ENCODE measurements around the gene SLC41A1. TPM values are rescaled to one million over a fixed set of nuclear protein-coding genes. Genes with fewer than 3 reads are reported as not detected.
"Not testable (repeated sequence)": the region's sequence is repeated elsewhere in the genome, so short reads cannot be mapped to it uniquely, and the experiment has no call there.

SLC41A1 gene
- total RNA-seq, 1 experiment from 2014 or later: 36.2 TPM

DNA sequence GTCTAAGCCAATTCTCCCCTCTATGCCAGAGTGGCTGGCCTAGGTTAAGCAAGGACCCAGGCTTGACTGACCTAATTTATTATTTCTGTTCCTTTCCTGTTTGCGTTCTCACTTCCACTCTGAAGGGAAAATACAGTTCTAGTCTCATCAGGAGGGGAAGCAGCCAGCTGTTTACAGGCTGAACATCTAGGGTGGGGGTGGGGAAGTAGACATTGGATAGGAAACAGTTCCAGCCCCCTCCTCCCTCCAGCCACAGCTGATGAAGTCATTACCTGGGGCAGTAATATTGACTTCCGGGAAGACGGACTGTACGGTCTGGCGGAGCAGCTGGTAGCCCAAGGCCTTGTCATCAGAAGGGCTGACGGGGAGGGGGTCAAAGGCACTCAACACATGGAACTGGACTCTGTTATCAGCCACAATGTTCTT, 19.3 kb upstream of the SLC41A1 start:
- Histone ChIP-seq H3K36me3 (no peaks in the 10 kb centered on the region), H3K27ac (no peak overlapping the region), H3K4me3 (no peak overlapping the region), H3K27me3 (no peaks in the 10 kb centered on the region), H3K9me3 (replicated peaks) (no peaks in the 10 kb centered on the region), H3K4me1 (peaks cover 10% of the 10 kb centered on the region)
- peak; percentile 73 to 75 for DNase-seq

DNA sequence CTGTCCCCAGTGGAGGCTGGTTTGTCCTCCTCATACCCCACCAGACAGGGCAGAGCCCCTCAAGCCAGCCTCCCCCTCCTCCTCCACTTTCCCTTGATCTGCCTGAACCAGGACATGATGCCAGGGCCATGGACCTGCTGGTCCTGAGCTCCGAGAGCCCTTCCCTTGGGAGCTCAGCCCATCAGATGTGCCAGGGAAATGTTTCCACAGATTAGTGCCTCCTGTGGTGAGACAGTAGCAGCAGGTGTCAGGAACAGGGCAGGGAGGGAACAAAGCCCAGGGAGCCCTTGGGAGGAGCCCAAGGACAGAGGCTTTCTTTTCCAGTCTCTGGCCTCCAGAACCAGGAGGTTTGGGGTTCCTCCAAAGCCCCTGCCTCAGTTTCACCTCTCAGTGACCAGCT, 14.6 kb upstream of the SLC41A1 start:
- H3K9me3 ChIP-seq (replicated peaks): peaks cover 11% of the 10 kb centered on the region
- no peak overlapping the region for H3K27ac ChIP-seq
- no peak overlapping the region for H3K4me3 ChIP-seq
- no peaks in the 10 kb centered on the region for H3K36me3 ChIP-seq
- H3K4me1 ChIP-seq: peaks cover 3% of the 10 kb centered on the region
- DNase-seq: peak in 1 of 2 experiments; percentile 39
- H3K27me3 ChIP-seq: no peaks in the 10 kb centered on the region

DNA sequence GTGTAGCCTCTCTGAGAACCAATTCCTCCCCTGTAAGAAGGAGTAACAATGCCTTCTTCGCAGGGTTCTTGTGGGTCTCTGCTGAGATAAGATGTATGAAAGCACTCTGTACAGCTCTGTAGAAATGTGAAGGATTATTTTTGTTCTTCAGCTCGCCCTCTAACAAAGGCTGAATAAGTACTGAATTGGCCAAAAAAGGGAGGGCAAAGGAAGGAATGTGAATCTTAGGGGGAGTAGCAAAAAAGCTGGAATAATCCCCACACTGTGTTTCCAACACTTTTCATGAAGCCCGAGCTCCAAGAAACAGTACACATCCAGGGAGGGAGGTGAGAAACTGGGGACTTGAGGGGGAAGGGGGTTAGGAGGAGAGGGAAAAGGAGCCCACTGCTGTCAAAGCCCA, 14.0 kb upstream of the SLC41A1 start:
- no peak overlapping the region for H3K27ac ChIP-seq
- H3K4me1 ChIP-seq: no peaks in the 10 kb centered on the region
- no peaks in the 10 kb centered on the region for H3K36me3 ChIP-seq
- H3K27me3 ChIP-seq: no peaks in the 10 kb centered on the region
- no peak for DNase-seq
- peaks cover 11% of the 10 kb centered on the region for H3K9me3 ChIP-seq (replicated peaks)
- no peak overlapping the region for H3K4me3 ChIP-seq

- no peaks in the 10 kb centered on the region for H3K4me1 ChIP-seq
These were observed 13.2 kb upstream of the SLC41A1 start for GRCh38 chr1:205826016-205826806.

GRCh38 chr1:205824180-205824579, 11.2 kb upstream of the SLC41A1 start:
- Histone ChIP-seq H3K4me3 (no peak overlapping the region), H3K4me1 (no peaks in the 10 kb centered on the region), H3K36me3 (no peaks in the 10 kb centered on the region), H3K9me3 (replicated peaks) (peaks cover 11% of the 10 kb centered on the region), H3K27me3 (no peaks in the 10 kb centered on the region), H3K27ac (no peak overlapping the region)
- DNase-seq: no peak

More at GRCh38 chr1:205826016-205826806, 13.2 kb upstream of the SLC41A1 start:
- peaks cover 11% of the 10 kb centered on the region for H3K9me3 ChIP-seq (replicated peaks)
- H3K36me3 ChIP-seq: no peaks in the 10 kb centered on the region
- no peak for DNase-seq
- H3K27ac ChIP-seq: no peak overlapping the region
- no peaks in the 10 kb centered on the region for H3K27me3 ChIP-seq
- no peak overlapping the region for H3K4me3 ChIP-seq

- not testable (repeated sequence) for H3K4me1 ChIP-seq, H3K36me3 ChIP-seq, H3K27ac ChIP-seq, H3K27me3 ChIP-seq, DNase-seq, H3K4me3 ChIP-seq
- peaks cover 11% of the 10 kb centered on the region for H3K9me3 ChIP-seq (replicated peaks)
These were observed 10.3 kb upstream of the SLC41A1 start for GRCh38 chr1:205823260-205823659.

DNA sequence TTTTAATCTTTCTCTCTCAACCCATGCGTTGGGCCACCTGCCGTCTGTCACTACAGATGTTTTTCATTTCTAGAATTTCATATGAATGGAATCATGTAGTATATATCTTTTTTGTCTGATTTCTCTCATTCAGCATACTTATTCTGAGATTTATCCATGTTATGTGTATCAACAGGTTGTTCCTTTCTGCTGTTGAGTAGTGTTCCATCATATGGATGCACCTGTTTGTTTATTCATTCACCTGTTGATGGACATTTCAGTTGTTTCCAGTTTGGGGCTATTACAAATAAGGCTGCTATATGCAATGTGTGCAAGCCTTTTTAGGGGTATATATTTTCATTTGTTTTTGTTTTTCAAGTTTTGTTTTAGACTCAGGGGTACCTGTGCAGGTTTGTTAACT, 9.4 kb upstream of the SLC41A1 start:
- Histone ChIP-seq H3K36me3 (no peaks in the 10 kb centered on the region), H3K9me3 (replicated peaks) (peaks cover 11% of the 10 kb centered on the region)
- DNase-seq: no peak

DNA sequence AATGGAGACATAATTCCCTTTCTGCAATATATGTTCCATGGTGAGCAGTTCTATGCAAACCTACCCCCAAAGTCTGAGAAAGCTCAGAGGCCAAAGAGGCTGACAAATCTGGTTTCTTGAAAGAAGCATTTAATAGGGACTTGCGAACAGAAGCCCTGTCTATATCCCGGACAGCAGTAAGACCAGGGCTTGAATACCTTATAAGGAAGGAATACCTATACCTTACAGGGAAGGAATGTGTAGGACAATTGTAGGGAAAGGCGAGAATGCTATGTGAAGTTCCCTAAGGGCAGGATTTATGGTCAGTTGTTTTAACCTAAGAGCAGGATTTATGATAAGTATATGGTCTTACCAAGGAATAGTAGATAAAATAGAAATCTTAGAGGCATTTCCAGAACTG, 5.0 kb upstream of the SLC41A1 start:
- Histone ChIP-seq H3K4me3 (no peak overlapping the region), H3K36me3 (no peaks in the 10 kb centered on the region), H3K4me1 (no peaks in the 10 kb centered on the region), H3K9me3 (replicated peaks) (peaks cover under 1% of the 10 kb centered on the region; the same call in 1 of the 2 replicates), H3K27ac (no peak overlapping the region), H3K27me3 (no peaks in the 10 kb centered on the region)
- no peak for DNase-seq

More for the DNA sequence above, 9.4 kb upstream of the SLC41A1 start:
- no peaks in the 10 kb centered on the region for H3K27me3 ChIP-seq
- no peaks in the 10 kb centered on the region for H3K4me1 ChIP-seq
- H3K4me3 ChIP-seq: no peak overlapping the region
- H3K27ac ChIP-seq: no peak overlapping the region

- Histone ChIP-seq H3K9me3 (replicated peaks) (no peaks in the 10 kb centered on the region), H3K27ac (no peak overlapping the region), H3K4me1 (no peaks in the 10 kb centered on the region), H3K4me3 (no peak overlapping the region), H3K27me3 (no peaks in the 10 kb centered on the region), H3K36me3 (no peaks in the 10 kb centered on the region)
- DNase-seq: no peak
These were observed 4.4 kb upstream of the SLC41A1 start for GRCh38 chr1:205817364-205817763.

GRCh38 chr1:205813755-205814058, 709 bp upstream of the SLC41A1 start:
- H3K4me1 ChIP-seq: peaks cover 3% of the 10 kb centered on the region
- no peaks in the 10 kb centered on the region for H3K9me3 ChIP-seq (replicated peaks)
- peaks cover 19% of the 10 kb centered on the region for H3K36me3 ChIP-seq
- H3K4me3 ChIP-seq: peak overlapping the region; percentile 84
- peak overlapping the region; percentile 78; the same call in 1 of the 2 replicates for H3K27ac ChIP-seq
- no peaks in the 10 kb centered on the region for H3K27me3 ChIP-seq
- peak in 1 of 2 experiments; percentile 67 for DNase-seq

GRCh38 chr1:205812271-205812877, 624 bp downstream of the SLC41A1 start:
- H3K27ac ChIP-seq: peak overlapping the region; percentile 78
- H3K27me3 ChIP-seq: no peaks in the 10 kb centered on the region
- DNase-seq: peak; percentile 58 to 70
- no peaks in the 10 kb centered on the region for H3K9me3 ChIP-seq (replicated peaks)
- H3K4me1 ChIP-seq: peaks cover 3% of the 10 kb centered on the region
- peaks cover 21% of the 10 kb centered on the region for H3K36me3 ChIP-seq
- H3K4me3 ChIP-seq: peak overlapping the region; percentile 84

DNA sequence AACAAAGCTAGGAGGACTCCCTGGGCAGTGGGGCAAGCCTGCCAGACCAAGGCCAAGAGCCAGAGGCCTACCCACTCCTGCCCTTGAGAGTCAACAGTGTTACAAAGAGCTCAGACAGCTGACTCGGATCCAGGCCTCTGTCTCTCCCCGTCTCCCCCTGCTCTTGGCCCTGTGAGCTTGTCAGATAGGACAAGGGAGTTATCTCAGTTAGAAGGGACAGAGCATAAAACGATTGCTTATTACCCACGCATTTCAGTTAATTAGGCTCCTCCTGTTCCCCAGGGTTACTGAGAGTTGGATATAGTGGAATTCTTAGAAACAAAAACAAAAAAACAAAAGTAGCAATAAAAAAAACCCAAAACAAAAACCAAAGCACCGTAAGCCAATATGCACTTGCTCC, 1.3 kb downstream of the SLC41A1 start:
- Histone ChIP-seq H3K9me3 (replicated peaks) (no peaks in the 10 kb centered on the region), H3K4me3 (peak overlapping the region; percentile 84), H3K4me1 (peaks cover 3% of the 10 kb centered on the region), H3K36me3 (peaks cover 21% of the 10 kb centered on the region), H3K27ac (no peak overlapping the region), H3K27me3 (no peaks in the 10 kb centered on the region)
- peak; percentile 34 to 43 for DNase-seq

- no peak for DNase-seq
- no peaks in the 10 kb centered on the region for H3K27me3 ChIP-seq
- H3K27ac ChIP-seq: no peak overlapping the region
- peaks cover 21% of the 10 kb centered on the region for H3K36me3 ChIP-seq
- peaks cover 3% of the 10 kb centered on the region for H3K4me1 ChIP-seq
- H3K9me3 ChIP-seq (replicated peaks): no peaks in the 10 kb centered on the region
- H3K4me3 ChIP-seq: no peak overlapping the region
These were observed 2.4 kb downstream of the SLC41A1 start for GRCh38 chr1:205810448-205811157.

DNA sequence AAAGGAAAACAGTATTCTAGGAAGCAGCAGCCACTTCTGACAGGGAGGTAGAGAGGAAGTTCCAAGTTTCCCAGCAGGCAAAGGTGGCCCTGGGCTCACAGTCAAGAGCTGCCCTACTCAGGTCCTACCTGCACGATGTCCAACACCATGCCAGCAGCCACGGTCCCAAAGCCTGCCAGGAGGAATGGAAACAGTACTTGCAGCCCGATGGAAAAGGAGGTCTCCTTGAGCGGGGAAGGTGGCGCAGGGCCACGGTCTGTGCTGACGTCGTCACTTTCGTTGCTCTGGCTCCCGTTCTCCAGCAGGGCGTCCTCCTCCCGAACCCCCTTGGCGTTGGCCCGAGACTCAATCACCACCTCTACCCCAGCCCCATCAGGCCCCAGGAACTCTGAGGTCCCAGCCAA, 3.1 kb downstream of the SLC41A1 start:
- peaks cover 3% of the 10 kb centered on the region for H3K4me1 ChIP-seq
- H3K4me3 ChIP-seq: no peak overlapping the region

GRCh38 chr1:205809469-205809868, 3.5 kb downstream of the SLC41A1 start:
- Histone ChIP-seq H3K9me3 (replicated peaks) (no peaks in the 10 kb centered on the region), H3K4me3 (no peak overlapping the region), H3K36me3 (peaks cover 21% of the 10 kb centered on the region), H3K4me1 (peaks cover 3% of the 10 kb centered on the region), H3K27ac (no peak overlapping the region), H3K27me3 (no peaks in the 10 kb centered on the region)
- no peak for DNase-seq

More for the DNA sequence above, 3.1 kb downstream of the SLC41A1 start:
- Histone ChIP-seq H3K36me3 (peaks cover 21% of the 10 kb centered on the region), H3K9me3 (replicated peaks) (no peaks in the 10 kb centered on the region), H3K27me3 (no peaks in the 10 kb centered on the region), H3K27ac (no peak overlapping the region)
- no peak for DNase-seq
